ENCODE data around the gene LRIG2.
A peak's percentile ranks its signal among the peaks of the same experiment; 100 is the strongest.
"Not testable (repeated sequence)": the region's sequence is repeated elsewhere in the genome, so short reads cannot be mapped to it uniquely, and the experiment has no call there.

LRIG2 gene, protein sequence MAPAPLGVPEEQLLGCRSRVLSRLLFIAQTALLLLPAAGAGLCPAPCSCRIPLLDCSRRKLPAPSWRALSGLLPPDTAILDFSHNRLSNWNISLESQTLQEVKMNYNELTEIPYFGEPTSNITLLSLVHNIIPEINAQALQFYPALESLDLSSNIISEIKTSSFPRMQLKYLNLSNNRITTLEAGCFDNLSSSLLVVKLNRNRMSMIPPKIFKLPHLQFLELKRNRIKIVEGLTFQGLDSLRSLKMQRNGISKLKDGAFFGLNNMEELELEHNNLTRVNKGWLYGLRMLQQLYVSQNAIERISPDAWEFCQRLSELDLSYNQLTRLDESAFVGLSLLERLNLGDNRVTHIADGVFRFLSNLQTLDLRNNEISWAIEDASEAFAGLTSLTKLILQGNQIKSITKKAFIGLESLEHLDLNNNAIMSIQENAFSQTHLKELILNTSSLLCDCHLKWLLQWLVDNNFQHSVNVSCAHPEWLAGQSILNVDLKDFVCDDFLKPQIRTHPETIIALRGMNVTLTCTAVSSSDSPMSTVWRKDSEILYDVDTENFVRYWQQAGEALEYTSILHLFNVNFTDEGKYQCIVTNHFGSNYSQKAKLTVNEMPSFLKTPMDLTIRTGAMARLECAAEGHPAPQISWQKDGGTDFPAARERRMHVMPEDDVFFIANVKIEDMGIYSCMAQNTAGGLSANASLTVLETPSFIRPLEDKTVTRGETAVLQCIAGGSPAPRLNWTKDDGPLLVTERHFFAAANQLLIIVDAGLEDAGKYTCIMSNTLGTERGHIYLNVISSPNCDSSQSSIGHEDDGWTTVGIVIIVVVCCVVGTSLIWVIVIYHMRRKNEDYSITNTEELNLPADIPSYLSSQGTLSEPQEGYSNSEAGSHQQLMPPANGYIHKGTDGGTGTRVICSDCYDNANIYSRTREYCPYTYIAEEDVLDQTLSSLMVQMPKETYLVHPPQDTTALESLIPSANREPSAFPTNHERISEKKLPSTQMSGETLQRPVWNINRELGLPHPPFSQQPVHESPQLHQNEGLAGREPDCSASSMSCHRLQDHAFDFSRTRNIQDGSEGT

DNA sequence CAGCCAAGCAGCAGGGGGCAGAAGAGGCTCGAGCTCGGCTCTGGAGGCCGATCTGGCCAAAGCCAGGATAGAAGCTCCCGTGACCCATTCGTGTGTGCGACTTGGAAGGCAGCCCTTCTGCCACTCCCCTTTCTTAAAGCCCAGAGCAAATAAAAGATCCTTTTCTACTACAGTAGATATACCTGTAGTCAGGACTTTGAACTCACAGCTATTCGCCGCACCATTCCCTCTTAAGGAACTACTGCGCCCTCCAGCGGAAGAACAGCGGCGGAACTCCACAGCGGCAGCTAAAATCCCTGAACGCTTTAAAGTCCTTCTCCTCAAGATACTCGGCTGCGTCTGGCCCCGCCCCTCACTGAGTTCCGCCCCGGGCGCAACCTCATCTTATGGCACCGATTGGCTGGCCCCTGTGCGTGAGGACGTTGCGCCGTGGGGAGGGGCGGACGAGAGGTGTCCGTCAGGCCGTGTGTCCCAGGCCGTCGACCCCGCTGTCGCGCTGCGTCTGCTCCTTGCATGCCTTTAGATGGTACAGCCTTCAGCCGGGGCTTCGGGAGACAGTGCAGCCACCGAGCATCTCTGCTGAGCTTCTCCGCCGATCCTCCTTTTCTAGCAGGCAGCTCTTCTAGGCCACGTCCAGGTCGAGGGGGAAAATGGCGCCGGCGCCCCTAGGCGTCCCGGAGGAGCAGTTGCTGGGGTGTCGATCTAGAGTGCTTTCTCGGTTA, at the start of gene LRIG2:
LRIG2 (plus strand) TSS at position 442 of the 722 bp plus-strand sequence; CDS start at position 651, 209 bp downstream.
- peak; percentile 93 for DNase-seq

DNA sequence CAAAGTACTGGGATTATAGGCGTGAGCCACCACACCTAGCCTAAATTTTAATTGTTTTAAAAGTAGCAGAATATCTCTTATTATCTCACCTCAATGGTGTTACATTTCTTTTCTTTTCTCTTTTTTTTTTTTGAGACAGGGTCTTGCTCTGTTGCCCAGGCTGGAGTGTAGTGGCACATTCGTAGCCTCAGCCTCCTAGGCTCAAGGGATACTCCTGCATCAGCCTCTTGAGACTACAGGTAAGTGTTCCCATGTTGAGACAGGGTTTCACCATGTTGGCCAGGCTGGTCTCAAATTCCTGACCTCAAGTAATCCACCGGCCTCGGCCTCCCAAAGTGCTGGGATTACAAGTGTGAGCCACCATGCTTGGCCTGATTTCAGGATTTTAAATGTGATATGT, 49.7 kb upstream of the LRIG2 start:
- DNase-seq, result not testable (repeated sequence)

DNA sequence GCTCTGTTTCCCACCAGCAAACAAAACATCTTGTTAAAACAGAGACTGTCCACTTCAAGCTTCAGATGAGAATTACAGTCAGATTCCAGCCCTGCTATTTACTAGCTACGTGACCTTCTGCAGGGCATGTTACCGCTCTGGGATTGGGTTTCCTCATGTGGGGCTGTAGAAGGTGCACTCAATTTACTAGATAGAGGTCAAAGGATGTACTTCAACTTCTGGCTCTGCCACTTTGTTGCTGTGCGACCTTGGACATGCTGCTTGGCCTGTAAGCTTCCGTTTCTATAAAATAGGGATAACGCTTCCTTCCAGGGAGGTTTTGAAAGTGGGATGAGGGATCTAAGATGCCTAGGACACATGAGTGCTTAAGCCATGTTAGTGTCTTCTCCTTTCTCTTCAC, 46.0 kb upstream of the LRIG2 start:
- no peak for DNase-seq

DNA sequence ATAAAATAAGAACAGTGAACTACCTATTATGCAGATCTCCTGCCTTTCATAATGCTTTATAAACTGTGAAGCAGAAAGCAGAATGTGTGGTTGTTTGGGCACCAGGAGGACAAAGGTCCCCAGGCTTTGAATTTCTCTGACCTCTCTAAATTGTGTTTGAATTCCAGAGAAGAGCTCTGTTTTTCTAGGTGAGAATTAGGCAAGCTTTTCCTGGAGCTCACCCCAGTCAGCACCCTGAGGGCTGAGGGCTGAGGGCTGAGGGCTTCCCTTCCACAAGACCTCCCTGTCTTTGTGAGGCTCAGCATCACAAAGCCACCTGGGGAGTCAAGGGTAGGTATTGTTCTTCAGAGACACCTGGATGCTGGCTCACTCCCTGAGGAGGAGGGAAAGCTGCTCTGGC, 45.5 kb upstream of the LRIG2 start:
- no peak for DNase-seq

DNA sequence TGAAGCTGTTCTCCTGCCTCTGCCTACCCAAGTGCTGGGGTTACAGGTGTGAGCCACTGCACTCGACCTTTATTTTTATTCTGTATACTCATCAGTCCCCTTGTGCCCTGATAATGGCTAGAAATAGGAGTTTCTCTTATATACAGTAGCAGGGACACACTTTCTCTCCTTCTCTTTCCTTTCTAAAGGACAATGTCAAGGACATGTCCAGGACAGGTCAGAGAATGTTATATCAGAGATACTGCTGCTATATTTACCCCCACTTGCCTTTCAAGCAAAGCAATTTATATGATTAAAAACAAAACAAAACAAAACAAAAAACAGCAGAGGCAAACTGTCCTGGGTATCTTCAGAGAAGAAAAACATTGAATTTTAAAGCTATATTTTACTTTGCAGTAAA, 43.2 kb upstream of the LRIG2 start:
- DNase-seq, result no peak

DNA sequence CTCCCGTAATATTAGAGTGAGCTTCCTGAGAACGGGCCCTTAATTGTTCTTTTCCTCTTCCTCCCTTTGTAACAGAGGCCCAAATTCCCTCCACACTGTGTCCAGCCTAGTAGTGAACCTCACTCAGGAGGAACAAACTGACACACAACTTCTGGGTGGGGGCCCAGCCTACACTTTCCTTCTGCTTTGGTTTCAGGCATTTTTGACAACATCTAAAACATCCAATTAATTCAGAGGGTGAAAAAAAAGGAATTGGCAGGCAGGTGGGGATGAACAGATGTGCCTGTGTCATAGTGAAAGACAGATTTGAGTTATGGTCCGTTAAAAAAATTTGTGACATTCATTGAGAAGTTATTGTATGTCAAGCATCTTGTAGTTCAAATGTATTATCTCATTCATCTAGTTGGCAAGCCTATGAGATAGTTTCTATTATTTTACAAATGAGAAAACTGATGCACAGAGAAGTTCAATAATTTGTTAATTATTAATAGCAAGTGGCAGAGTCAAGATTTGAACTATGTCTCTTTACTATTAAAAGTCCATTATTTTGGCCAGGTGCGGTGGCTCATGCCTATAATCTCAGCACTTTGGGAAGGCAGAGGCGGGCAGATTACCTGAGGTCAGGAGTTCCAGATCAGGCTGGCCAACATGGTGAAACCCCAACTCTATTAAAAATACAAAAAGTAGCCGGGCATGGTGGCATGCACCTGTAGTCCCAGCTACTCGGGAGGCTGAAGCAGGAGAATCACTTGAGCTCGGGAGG, 41.6 kb upstream of the LRIG2 start:
- DNase-seq, result no peak

DNA sequence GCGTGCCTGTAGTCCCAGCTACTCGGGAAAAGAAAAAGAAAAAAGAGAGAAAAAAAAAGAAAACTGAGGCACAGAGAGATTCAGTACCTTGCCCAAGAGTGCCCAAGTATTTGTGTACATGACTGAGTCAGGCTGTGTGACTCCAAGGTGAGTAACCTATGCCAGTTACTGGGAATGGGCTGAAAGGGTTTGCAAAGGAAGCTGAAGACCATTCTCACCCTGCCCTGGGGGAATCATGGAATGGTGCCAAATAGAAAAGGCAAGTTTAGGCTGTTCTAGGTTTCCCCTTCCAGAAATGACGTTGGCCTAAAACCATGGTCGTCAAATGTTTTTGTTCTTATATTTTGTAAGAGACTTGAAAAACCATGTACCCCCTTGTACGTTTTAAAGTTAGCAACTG, 37.9 kb upstream of the LRIG2 start:
- no peak for DNase-seq

DNA sequence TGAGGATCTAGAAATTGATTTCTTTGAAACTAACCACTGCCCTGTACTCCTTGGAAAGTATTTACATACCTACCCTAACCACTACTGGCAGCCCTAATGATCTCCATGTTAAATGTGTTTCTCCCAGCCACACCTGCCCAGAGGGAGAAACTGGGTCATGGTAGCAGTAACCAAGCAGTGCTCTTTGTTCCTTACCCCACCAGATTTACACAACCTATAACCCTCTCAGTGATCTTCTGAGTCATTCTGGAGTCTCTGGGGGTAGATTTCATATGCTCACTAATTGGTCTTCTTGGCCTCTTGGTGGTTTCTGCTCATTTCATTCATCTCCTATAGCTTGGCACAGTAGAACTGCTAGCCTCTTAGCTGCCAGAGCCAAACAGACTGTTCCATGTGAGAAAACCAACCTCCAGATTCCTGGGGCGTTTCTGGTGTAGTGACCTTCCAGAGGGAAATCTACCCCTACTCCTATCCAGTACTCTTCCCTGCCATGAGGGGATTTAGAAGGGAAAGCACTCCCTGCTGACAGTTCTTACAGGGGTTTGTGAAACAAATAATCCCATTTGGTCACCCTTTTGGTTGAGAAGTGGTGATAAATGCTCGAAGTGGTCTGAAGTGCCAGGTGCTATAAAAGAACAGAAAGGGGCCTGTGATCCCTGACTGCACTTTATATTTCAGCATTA, 36.2 kb upstream of the LRIG2 start:
- no peak for DNase-seq

DNA sequence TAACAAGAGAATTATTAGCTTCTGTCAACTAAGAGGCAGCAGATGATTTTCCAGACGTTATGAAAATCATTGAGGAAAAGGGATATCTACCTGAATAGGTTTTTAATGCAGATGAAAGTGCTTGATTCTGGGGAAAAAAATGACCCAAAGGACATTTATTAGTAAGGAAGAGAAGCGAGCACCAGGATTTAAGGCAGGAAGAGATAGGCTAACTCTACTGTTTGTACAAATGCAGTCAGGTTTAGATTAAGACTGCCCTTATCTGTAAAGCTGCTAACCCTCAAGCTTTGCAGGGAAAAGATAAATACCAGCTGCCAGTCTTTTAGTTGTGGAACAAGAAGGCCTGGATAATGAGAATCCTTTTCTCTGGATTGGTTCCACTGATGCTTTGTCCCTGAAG, 33.0 kb upstream of the LRIG2 start:
- no peak for DNase-seq

DNA sequence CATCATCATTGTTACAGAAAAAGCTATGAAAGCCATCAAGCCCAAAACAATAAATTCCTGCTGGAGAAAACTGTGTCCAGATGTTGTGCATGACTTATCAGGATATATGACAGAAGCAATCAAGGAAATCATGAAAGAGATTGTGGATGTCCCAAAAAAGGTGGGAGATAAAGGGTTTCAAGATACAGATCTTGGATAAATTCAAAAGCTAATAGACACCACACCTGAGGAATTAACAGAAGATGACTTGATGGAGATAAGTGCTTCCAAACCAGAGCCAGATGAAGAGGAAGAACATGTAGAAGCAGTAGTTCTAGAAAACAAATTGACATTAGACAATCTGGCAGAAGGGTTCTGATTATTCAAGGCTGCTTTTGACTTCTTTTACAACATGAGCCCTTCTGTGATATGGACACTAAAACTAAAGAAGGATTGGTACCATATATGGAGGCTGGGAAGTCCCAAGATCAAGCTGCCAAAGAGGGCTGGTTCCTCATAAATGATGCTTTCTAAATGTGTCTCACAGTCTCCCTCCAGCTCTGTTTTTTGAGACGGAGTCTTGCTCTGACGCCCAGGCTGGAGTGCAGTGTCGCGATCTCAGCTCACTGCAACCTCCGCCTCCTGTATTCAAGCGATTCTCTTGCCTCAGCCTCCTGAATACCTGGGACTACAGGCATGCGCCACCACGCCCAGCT, 32.1 kb upstream of the LRIG2 start:
- DNase-seq, result no peak

DNA sequence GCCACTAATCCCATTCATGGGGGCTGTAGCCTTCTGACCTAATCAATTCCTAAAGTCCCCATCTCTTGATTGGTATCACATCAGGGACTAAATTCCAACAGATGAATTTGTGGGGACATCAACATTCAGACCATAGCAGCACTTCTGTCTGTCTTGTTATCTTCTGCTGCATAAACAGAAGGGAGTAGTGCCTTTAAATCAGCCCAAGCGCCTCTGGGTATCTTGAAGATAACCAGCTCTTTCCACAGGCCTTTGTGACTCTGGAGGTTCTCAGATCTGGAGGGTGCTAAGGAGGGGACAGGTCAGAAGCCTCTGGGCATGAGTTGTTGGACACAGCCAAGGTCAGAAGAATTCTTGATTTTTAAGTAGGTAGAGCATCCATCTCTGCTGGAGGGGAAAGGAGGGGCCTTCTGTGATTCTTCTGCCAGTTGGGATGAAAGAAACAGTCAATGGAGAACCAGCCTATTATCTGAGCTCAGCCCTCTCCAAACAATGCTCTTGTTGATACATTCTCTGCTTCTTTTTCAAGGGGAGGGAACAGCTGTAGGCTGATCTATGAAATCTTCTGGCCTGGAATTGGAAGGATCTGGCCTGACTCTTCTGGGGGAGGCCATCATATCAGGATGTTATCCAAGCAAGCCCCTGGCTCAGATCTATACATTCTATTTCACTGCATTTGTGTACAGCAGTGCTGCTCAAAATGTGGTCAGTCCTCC, 31.3 kb upstream of the LRIG2 start:
- no peak for DNase-seq

DNA sequence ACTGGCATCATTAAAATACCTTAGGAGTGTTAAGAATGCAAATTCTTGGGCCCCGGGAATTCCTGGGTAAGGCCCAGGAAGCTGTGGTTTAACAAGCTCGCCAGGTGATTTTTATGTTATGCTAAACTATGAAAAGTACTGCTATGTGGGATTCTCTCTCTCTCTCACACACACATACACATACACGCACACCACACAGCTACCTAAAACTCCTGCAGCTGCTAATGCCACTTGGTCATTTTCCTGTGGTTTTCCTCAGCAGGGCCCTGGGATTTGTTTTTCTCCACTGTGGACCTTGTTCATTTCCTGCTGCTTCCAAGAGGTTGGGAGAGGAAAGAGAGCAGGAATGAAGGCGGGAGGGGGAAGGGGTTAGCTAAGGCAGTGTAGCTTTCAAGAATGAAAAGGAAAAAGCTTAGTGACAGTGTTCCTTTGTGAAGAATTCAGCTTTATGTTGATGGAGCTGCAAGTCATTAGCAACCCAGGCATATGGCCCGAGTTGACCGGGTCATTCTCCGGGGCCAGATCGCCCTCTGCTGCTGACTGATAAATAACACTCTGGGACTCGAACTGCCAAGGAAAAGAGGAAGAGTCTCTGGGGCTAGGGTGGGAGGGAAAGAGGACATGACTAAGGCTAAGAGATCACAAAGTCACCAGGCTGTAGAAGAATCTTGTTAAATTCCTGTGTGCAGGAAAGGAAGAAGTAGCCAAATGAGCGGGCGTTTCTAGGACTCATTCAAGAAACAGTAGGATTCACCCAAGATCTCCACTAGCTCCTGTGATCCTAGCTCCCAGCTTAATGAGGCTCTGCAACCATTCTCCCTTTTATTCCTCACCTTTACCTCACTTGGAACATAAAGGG, 30.5 kb upstream of the LRIG2 start:
- DNase-seq, result peak; percentile 72

DNA sequence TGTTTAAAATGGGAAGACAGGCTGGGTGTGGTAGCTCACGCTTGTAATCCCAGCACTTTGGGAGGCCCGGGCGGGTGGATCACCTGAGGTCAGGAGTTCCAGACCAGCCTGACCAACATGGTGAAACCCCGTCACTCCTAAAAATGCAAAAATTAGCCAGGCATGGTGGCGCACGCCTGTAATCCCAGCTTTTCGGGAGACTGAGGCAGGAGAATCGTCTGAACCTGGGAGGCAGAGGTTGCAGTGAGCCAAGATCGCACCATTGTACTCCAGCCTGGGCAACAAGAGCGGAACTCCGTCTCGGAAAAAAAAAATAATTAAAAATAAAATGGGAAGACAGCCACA, 29.9 kb upstream of the LRIG2 start:
- not testable (repeated sequence) for DNase-seq

DNA sequence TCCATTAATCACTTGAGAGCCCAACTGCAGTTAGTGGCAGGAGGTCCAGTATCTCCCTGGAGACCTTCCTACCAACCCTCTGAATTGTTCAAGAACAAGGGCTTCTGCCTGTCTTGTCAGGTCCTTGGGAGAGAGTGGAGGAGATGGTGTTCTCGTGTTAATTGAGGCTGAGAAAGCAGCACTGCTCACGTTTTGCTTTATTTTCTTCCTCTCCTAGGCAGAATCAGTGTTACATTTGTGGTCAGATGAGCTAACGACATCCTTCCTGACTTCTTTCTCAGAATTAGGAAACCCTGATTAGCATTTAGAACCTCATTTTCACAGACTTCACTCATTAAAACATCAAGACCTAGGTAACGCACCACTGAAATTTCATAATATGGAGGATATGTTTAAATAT, 26.4 kb upstream of the LRIG2 start:
- DNase-seq, result peak; percentile 56

DNA sequence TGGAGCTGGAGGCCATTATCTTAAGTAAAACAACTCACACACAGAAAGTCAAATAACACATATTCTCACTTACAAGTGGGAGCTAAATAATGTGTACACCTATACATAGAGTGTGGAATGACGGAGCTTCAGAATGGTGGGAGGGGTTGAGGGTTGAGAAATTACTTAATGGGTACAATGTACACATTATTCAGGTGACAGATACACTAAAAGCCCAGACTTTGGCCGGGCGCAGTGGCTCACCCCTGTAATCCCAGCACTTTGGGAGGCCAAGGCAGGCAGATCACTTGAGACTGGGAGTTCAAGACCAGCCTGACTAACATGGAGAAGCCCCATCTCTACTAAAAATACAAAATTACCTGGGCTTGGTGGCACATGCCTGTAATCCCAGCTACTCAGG, 24.9 kb upstream of the LRIG2 start:
- no peak for DNase-seq

DNA sequence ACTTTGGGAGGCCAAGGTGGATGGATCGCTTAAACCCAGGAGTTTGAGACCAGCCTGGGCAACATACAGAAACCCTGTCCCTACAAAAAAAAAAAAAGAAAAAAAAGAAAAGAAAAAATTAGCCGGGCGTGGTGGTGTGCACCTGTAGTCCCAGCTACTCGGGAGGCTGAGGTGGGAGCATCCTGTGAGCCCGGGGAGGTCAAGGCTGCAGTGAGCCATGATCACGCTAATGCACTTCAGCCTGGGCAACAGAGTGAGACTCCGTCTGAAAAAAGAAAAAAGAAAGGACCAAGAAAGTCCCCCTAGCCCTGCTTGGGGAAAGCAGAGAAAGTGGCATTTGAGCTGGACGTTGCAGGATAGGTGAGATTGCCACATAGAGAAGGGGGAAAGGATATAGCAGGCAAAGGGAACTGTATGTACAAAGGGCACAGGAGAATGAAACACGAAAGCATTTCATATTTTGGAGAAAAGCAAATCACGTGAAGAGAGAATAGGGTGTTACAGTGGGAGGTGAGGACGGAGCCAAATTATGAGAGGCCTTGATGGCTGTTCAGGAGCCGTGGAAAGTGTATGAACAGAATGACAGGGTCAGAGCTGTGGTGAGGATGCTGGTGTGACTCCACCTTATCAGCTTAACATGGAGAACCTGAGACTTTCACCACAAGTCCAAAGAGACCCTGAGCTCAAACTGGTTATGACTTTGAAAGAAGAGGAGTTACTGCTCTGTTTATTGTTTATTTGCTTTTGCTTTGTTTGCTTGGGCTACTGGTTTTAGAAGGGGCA, 19.5 kb upstream of the LRIG2 start:
- no peak for DNase-seq

DNA sequence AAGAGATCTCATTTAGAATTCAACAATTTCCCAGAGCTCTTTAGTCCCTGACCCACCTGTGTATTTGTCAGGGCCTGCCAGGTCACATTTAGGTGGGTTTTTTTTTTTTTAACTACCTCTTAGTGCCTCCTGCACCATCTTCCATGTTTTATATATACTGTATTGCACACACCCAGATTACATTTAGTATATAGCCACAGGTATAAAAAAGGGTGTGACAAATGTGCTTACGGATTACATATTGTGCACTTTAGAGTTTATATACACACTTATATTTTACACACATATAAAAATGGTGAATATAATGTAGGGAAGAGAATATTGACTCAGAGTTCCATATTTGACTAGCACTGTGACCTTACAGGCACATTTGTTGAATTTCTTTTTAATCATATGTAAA, 17.4 kb upstream of the LRIG2 start:
- no peak for DNase-seq

DNA sequence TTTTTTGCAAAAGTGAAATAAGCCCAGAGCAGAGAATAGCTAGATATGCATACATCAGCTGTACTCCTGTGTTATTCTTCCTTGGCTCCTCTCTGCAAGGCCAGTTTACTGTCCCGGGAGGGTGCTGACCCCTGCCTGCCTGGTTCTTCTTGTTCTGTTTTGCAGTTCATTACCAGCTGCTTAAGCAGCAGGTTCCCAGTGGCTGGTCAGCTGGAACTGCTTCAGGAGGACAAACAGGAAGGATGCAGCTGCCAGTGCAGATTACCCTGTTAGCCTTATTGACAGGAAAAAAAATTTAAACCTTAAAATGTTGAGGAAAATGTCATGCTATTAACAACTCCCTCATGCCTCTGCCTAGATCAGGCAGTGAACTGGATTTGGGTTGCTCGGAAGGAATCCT, 16.0 kb upstream of the LRIG2 start:
- DNase-seq, result no peak
